Astrocyte of the spinal cord (primary cell): ENCODE measurements around the gene TRIM61.
"Not testable (repeated sequence)": the region's sequence is repeated elsewhere in the genome, so short reads cannot be mapped to it uniquely, and the experiment has no call there.

Experiments
- DNase-seq: peaks from one replicate; pipeline ENCODE4 v3.0.0; 2011; ENCODE audit warnings: low read depth, low spot score
- H3K4me3 ChIP-seq: 2 replicates; pipeline ENCODE4 v1.5.1; 2011; ENCODE audit warnings: low read depth, mild to moderate bottlenecking, low read length, moderate library complexity
- CTCF ChIP-seq: IDR thresholded peaks from 2 replicates; pipeline ENCODE4 v1.5.1; 2012; ENCODE audit warnings: low read depth, mild to moderate bottlenecking, low read length, inconsistent platforms
- in situ Hi-C: cut with HindIII; loops from 2 replicates; pipeline ENCODE4 v1.10.0; 2017; ENCODE audit warnings: low sequenced_read_pairs

TRIM61 gene

DNA sequence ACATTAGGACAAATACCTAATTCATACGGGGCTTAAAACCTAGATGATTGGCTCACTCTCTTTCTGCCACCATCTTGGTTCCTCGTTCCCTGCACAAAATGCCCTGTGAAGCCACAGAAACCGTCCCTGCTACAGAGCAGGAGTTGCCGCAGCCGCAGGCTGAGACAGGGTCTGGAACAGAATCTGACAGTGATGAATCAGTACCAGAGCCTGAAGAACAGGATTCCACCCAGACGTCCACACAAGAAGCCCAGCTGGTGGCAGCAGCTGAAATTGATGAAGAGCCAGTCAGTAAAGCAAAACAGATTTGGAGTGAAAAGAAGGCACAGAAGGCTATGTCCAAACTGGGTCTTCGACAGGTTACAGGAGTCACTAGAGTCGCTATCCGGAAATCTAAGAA is 34.3 kb downstream of the TRIM61 start:
- in situ Hi-C loops, result no loop called here
- TF ChIP-seq CTCF, result no peak
- DNase-seq, result no peak

DNA sequence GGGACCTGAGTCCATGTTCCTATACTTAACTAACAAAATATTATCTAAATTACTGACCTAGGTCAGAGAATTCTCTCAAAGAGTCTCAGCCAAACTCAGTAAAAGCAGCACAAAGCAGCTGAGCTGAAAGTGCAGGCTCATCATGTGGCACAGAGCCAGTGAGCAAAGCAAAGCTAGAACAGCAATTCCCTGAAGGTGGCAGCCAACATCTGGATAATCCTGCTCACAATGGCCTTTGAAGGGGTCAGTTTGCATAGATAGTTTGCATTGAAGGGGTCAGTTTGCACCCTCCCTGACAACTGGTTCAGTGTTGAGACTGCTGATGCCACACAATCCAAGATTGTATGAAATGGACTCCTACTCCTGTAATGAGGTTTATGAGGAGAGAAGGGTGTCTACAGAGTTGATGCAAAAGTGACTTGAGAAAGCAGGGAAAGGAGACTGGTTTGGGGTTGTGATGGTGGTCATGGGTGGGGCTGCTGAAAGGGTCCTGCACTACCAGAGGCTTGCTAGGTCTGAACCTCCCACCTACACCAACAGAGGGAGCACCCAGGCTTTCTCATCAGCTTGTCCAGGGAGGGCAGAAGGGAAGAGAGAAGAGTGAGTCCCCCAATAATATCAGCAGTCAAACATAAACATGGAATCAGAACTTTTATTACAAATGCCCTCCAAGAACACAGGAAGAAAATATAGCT is 39.7 kb downstream of the TRIM61 start:
- in situ Hi-C loops, result no loop called here
- no peak for DNase-seq

More for the DNA sequence above, 34.3 kb downstream of the TRIM61 start:
- no peak overlapping the region for H3K4me3 ChIP-seq

GRCh38 chr4:164935865-164936606 is 41.4 kb downstream of the TRIM61 start:
- H3K4me3 ChIP-seq, DNase-seq, in situ Hi-C loops: not testable (repeated sequence)

More for the DNA sequence above, 39.7 kb downstream of the TRIM61 start:
- H3K4me3 ChIP-seq, result no peak overlapping the region
- TF ChIP-seq CTCF, result no peak

DNA sequence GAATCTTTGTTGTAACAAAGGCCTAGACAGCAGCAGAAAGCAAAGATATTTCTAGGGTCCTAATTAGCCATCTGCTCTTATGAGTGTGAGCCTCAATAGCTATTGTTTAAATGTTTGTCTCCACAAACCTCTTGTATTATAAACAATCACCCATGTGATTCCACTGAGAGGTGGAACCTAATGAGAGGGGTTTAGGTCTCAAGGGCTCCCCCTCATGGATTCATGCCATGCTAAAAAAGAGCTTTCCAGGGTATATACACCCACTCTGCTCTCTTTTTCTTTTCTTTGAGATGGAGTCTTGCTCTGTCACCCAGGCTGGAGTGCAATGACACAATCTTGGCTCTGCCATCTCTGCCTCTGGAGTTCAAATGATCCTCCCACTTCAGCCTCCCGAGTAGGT is 42.1 kb downstream of the TRIM61 start:
- H3K4me3 ChIP-seq, result no peak overlapping the region
- no peak for DNase-seq
- in situ Hi-C loops, result no loop called here
- TF ChIP-seq CTCF, result no peak

DNA sequence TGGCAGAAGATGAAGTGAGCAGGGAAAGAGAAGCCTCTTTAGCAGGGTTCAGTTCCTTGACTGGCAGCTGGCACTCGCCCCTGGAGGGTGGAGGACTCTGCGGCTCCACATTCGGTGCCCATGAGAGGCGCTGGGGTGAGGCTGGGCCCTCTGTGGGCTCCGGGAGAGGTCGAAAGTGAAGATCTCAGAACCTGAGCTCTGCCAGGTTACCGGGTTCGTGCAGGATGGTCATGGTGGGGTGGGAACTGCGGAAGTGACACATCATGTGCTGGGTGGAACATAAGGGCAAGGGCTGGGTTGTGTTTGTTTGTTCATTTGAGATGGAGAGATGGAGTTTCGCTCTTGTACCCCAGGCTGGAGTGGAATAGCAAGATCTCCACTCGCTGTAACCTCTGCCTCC is 44.2 kb downstream of the TRIM61 start:
- in situ Hi-C loops, result no loop called here

GRCh38 chr4:164931551-164932324 is 45.7 kb downstream of the TRIM61 start:
- in situ Hi-C loops, result no loop called here
- H3K4me3 ChIP-seq, result no peak overlapping the region
- TF ChIP-seq CTCF, result no peak
- DNase-seq, result no peak

More for the DNA sequence above, 44.2 kb downstream of the TRIM61 start:
- no peak for DNase-seq
- H3K4me3 ChIP-seq, result no peak overlapping the region
- TF ChIP-seq CTCF, result no peak

GRCh38 chr4:164930647-164931046 is 46.8 kb downstream of the TRIM61 start:
- DNase-seq, result no peak
- TF ChIP-seq CTCF, result no peak
- in situ Hi-C loops, result no loop called here
- H3K4me3 ChIP-seq, result no peak overlapping the region

DNA sequence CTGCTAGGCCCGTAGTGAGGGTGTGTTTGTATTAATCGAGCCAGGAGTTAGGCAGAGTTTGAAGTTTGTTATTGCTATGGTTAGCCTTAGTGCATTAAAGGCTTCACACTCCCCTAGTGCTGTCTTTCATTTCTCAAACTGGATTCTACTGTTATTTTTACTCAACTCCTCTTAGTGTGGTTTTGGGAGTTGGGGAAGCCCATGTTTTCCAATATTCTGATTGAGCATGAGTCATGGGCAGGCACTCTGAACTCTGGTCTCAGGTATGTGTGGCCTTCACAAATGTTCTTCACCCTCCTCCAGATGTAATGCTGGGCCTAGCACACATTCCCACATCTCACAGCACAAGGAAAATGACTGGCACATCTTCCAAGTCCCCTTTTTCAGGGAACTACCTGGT is 50.4 kb downstream of the TRIM61 start:
- DNase-seq, in situ Hi-C loops, H3K4me3 ChIP-seq: not testable (repeated sequence)
